HK-2 (cell line): ENCODE data around the gene PATJ.
"Not testable (repeated sequence)": the region's sequence is repeated elsewhere in the genome, so short reads cannot be mapped to it uniquely, and the experiment has no call there.

ENCODE experiments used
- DNase-seq: peaks from one replicate; pipeline ENCODE4 v3.0.0-alpha.2; 2018; ENCODE audit not compliant: unreplicated experiment

The PATJ gene

DNA sequence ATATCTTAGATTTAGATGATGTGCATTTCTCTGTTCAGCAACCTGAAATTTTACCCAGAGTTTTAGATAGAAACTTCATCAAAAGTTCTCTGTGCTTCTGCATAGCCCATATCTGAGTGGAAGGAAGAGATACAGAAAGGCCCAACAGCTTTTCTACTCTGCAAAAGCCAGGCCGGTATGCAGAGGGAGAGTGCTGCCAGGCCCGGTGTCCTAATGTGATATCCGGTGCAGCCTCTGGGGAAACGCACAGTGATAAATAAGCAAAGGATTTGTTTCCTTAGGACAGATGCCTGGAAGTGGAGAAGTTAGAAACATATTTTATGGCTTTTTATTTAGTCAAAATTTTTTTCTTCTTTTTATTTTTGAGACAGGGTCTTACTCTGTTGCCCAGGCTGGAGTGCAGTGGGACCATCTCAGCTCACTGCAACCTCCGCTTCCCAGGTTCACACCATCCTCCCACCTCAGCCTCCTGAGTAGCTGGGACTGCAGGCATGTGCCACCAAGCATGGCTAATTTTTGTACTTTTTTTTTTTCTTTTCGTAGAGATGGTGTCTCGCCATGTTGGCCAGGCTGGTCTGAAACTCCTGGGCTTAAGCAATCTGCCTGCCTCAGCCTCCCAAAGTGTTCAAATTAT, 145.8 kb downstream of the PATJ start:
- DNase-seq = no peak

DNA sequence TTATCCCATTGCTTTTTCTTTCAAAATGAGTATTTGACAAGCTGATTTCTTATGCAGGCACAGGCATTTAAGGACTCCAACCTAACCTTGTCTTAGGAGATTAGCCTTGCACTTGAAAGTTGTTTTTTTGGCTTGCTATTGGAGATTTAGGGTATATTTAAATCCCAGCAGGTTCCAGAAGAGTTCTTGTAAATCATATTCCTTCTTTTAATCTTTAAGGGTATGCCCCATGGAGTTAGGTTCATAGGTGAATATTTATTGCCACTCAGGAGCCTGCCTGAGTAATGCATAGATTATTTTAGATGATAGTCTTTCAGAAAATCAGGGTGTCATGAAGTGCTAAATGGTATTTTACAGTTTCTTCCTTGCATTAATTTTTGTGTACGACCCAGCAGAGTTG, 146.5 kb downstream of the PATJ start:
- DNase-seq = no peak

- not testable (repeated sequence) for DNase-seq
Measured at GRCh38 chr1:61890435-61890834, 148.2 kb downstream of the PATJ start.

DNA sequence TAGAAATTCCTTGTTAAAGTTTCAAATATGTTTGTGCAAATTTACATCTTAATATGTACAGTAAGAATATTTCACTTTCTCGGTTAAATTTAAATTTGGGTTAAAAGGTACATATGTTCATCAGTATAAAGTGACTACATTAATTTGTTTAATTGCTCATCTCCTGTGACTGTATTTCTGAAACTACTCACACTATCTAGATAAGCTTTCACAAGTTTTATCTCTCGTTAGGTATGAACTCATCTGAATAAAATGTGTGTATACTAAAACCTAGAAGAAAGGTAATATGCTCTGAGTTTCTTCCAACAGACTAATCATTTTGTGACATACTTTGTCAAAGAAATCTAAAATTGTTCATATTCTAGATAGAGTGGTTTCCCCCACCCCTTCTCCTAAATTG, 150.7 kb downstream of the PATJ start:
- DNase-seq = no peak

GRCh38 chr1:61894296-61894695, 152.0 kb downstream of the PATJ start:
- DNase-seq = not testable (repeated sequence)

DNA sequence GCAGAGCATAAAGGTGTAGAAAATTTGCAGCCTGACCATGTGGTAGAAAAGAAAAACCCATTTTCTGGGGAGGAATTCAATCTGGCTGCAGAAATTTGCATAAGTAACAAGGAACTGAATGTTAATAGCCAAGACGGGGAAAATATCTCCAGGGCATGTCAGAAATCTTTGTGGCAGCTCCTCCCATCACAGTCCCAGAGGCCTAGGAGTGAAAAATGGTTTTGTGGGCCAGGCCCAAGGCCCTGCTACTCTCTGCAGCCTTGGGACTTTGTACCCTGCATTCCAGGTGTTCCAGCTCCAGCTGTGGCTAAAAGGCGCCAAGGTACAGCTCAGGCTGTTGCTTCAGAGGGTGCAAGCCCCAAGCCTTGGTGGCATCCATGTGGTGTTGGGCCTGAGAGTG, 152.9 kb downstream of the PATJ start:
- no peak for DNase-seq

DNA sequence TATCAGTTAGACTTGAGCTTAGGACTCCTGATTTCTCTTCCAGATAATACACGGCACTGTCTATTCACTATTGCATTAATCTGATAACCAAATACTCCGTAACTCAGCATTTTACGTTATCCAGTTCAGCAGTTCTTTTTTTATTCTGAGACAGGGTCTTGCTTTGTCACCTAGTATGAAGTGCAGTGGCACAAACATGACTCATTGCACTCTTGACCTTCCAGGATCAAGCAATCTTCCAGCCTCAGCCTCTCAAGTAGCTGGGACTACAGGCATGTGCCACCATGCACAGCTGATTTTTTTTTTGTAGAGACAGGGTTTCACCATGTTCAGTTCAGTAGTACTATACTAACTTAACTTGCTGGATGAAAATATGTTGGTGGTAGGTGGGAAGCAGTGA, 156.4 kb downstream of the PATJ start:
- no peak for DNase-seq

- DNase-seq = no peak
Measured at GRCh38 chr1:61904354-61904753, 162.1 kb downstream of the PATJ start.

GRCh38 chr1:61907102-61907501, 164.8 kb downstream of the PATJ start:
- no peak for DNase-seq

DNA sequence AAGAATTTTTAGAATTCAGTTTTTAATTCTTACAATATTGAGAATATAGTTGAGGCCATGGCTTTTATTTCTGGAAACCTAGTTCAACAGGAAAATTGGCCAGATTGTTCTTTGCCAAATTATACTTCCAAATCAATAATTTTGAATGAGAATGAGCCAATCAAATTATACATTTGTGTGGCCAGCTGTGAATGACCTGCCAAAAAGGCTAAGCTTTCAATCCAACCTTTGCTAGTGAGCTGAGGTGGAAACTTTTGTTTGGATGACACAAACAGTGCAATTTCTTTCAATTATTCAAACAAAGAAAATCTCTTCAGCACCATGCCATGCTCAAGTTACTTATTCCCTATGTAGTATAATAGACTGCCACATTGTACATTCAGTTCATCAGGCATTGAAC, 167.8 kb downstream of the PATJ start:
- no peak for DNase-seq

DNA sequence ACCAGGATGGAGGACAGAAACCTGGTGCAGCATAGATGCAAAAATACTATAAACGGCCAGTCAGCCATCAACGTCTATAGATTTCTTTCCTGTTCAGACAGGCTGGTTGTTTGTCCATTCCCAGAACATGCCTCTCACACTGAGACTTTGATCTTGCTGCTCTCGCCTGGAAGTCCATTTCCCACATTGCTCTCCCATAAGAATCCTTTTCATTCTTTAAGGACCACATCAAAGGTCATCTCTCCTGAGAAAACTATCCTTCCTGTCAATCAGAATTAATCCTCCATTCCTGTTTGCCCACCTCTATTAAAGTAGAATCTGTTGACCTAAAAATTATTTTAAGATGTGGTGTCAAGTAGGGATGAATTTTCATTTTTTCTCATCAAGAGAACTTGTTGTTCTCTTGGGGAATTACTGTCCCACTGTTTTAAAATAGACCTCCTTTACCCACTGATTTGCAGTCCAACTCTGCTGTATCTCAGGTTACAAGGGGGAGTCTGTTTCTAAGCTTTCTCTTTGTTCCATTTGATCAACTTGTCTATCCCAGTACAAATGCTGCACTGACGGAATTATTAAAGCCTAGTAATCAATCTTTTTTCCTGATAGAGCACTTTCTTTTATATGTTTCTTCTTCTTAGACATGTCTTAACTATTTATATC, 172.7 kb downstream of the PATJ start:
- no peak for DNase-seq

GRCh38 chr1:61921435-61921834, 179.2 kb downstream of the PATJ start:
- no peak for DNase-seq

DNA sequence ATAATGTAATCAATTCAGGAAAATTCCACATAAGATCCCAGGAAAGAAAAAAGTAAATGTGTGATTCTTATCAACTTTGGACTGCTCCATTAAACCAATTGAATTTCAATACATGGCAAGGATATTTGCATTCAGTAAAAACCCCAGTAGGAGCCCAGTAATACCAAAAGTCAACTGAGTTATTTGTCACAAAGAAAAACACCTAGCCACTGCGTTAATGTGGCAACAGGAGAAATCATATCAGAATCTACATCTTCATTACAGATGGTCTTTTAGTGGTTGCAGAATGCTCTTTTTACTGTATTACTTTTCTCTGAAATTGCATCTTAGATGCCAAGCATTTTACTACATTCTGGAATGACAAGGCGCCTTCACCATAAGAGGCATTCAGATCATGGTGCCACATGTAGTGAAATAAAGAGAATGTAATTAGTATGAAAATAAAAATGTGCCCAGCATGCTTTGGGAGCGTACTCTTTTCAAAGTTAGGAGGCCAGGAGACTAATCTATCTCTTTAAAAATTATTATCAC, 180.7 kb downstream of the PATJ start:
- no peak for DNase-seq

GRCh38 chr1:61925591-61926298, 183.5 kb downstream of the PATJ start:
- DNase-seq = no peak

DNA sequence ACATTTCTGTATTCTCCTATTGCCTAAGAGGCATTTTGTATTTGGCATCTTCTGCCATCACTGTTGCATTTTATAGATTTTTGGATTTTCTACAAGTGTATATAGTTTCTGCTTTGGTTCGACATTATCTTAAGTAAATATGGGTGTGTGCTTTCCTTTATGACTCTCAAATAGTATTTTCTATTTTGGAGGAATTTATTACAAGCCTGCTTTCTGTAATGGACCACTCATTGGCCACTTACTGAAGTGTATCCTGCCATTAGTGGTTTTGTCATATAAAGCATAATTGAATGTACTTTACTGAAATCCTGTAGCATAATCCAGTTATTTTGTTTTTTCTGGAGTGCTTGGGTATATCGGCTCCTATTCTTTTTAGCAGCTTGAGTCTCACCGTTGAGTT, 184.3 kb downstream of the PATJ start:
- DNase-seq = no peak

DNA sequence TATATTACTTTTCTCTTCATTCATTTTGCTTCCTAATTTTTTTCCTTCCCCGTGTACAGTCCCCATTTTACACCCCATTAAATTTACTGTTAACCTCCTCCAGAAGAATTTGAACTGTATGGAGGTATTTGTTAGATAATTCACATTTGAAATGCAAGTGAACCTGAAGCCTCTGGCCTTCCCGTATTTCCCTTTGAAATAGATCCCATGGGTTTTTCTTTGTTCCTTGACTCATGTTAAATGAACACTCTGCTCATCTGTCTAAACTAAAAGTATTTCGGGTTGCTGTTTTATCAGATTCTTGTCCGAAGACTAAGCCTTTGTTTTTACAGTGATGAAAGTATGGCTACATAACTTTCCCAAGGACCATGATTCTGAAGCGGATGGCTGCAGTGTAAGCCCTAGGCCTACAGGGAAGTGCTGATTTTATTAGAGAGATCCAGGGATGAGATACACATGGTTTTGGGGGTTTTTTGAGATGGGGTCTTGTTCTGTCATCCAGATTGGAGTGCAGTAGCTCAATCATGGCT, 187.9 kb downstream of the PATJ start:
- no peak for DNase-seq

- DNase-seq = no peak
Measured at GRCh38 chr1:61931587-61932279, 189.5 kb downstream of the PATJ start.

DNA sequence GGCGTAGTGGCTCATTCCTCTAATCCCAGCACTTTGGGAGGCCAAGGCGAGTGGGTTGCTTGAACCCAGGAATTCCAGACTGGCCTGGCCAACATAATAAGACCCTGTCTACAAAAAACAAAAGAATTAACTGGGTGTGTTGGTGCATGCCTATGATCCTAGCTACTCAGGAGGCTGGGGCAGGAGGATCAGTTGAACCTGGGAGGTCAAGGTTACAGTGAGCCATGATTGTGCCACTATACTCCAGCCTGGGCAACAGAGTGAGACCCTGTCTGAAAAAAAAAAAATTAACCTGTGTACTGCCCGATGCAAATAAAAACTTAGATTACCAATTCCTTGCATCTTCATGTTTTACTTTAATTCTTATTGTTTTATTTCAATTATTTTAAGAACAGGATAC, 193.2 kb downstream of the PATJ start:
- no peak for DNase-seq

- DNase-seq = no peak
Measured at GRCh38 chr1:61936839-61937238, 194.6 kb downstream of the PATJ start.

- no peak for DNase-seq
Measured at GRCh38 chr1:61941794-61942193, 199.5 kb downstream of the PATJ start.

- DNase-seq = no peak
Measured at GRCh38 chr1:61942856-61943255, 200.6 kb downstream of the PATJ start.

DNA sequence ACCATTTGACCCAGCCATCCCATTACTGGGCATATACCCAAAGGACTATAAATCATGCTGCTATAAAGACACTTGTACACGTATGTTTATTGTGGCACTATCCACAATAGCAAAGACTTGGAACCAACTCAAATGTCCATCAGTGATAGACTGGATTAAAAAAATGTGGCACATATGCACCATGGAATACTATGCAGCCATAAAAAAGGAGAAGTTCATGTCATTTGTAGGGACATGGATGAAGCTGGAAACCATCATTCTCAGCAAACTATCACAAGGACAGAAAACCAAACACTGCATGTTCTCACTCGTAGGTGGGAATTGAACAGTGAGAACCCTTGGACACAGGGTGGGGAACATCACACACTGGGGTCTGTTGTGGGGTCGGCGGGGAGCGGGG, 206.4 kb downstream of the PATJ start:
- not testable (repeated sequence) for DNase-seq
